ENCODE measurements around the gene HNMT. TPM values are rescaled to one million over a fixed set of nuclear protein-coding genes. Genes with fewer than 3 reads are reported as not detected.

HNMT gene
- total RNA-seq, 1 donor from 2014 or later, result 37.8 TPM

GRCh38 chr2:137997733-137998132 is 33.5 kb downstream of the HNMT start:
- intact Hi-C loops (cut with DNase I), result no loop called here
- no peak for DNase-seq (ENCODE audit: low spot score)
- no peak for ATAC-seq

- ATAC-seq (no peak), DNase-seq (ENCODE audit: low spot score) (no peak)
- intact Hi-C loops (cut with DNase I), result no loop called here
Observed at GRCh38 chr2:137998503-137998902, 34.2 kb downstream of the HNMT start.

- intact Hi-C loops (cut with DNase I), result no loop called here
- DNase-seq (ENCODE audit: low spot score), result no peak
- ATAC-seq, result no peak
Observed at GRCh38 chr2:137999273-137999672, 35.0 kb downstream of the HNMT start.

GRCh38 chr2:138000009-138000408 is 35.7 kb downstream of the HNMT start:
- intact Hi-C loops (cut with DNase I), result no loop called here
- no peak for ATAC-seq
- no peak for DNase-seq (ENCODE audit: low spot score)

- intact Hi-C loops (cut with DNase I), result no loop called here
- DNase-seq (ENCODE audit: low spot score), result no peak
- no peak for ATAC-seq
Observed at GRCh38 chr2:138000796-138001195, 36.5 kb downstream of the HNMT start.

DNA sequence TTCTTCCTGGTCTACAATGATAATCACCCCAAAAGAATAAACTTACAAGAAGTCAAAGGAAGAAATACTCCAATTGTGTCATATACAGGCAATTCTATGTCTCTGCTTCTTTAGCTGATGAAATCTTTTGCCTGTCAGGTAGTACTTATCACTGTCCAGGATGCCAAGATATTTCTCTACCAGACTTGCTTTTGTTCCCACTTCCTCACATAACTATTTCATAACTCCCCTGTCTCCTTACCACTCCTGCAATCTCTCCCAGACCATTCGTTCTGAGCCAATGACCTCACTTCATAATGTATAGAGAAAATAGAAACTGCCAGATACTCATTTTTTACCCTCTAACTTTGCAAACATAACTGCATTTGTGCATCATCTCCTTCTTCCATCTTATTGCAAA is 39.1 kb downstream of the HNMT start:
- intact Hi-C loops (cut with DNase I), result no loop called here
- no peak for DNase-seq (ENCODE audit: low spot score)
- no peak for ATAC-seq

GRCh38 chr2:138007431-138007830 is 43.2 kb downstream of the HNMT start:
- ATAC-seq (no peak), DNase-seq (ENCODE audit: low spot score) (no peak)
- intact Hi-C loops (cut with DNase I), result no loop called here

DNA sequence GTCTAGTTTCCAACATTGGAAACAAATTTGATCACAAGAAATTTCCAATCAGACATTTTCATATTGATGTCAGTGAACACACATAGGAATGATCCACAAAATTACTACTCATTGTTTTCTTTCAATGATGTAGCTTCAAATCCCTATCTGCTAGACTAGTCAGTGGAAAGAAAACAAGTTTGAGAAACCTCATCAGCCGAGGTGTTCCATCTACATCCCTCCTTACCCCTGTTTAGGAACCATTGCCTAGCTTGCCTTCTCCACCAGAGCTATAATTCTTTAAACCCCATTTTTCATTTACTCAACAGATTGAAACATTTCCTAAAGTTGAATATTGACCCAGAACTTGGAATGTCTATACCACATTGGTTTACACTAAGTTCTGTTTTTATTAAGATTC is 45.3 kb downstream of the HNMT start:
- ATAC-seq (no peak), DNase-seq (ENCODE audit: low spot score) (no peak)
- intact Hi-C loops (cut with DNase I), result no loop called here

- no peak for ATAC-seq
- no peak for DNase-seq (ENCODE audit: low spot score)
- intact Hi-C loops (cut with DNase I), result no loop called here
Observed at GRCh38 chr2:138010890-138011289, 46.6 kb downstream of the HNMT start.

DNA sequence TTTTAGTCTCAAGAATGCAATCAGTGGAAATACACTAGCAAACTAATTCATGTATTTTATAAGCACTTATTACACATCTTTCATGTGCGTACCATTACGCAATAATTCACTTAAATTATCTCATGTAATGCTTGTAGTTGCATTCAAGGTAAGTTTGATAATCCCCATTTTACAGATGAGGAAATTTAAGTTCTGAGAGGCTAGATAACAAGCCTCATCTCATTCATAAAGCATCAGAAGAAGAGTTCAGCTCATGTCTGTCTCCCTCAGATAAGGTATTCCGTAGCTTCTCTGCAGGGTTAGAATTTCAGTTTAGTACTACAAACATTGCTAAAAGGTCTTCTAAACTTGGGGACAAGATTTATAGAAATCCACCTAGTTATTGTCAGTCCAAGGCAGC is 47.8 kb downstream of the HNMT start:
- no peak for ATAC-seq
- intact Hi-C loops (cut with DNase I), result no loop called here
- DNase-seq (ENCODE audit: low spot score), result no peak

- ATAC-seq, result no peak
- intact Hi-C loops (cut with DNase I), result no loop called here
- no peak for DNase-seq (ENCODE audit: low spot score)
Observed at GRCh38 chr2:138012968-138013367, 48.7 kb downstream of the HNMT start.

DNA sequence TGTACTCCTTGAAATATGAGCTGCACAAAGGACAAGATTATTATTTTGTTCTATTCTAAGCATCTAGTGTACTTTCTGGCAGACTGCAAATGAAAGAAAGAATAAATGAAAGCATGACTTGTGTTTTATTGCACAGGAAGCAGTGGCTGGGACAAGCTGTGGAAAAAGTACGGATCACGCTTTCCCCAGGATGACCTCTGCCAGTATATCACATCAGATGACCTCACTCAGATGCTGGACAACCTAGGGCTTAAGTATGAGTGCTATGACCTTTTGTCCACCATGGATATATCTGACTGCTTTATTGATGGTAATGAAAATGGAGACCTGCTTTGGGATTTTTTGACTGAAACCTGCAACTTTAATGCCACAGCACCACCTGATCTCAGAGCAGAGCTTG is 49.4 kb downstream of the HNMT start:
- ATAC-seq (no peak), DNase-seq (ENCODE audit: low spot score) (no peak)
- intact Hi-C loops (cut with DNase I), result no loop called here

DNA sequence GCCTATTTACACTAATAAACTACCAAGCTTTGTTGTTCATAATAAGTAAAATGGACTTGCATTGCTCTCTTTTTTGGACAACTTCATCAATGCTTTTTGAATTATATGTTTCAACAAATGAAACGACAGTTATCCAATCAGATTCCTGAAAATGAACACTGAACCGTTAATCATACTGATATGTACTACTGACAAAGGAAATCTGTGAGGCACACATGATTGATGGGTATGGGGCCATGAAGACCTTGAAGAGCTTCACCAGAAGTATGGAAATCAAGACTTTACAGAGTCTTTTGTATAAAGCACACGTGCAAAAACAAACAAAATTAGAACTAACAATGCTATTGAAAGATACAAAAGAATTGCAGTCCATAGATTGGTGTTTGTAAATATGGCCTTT is 51.2 kb downstream of the HNMT start:
- intact Hi-C loops (cut with DNase I), result no loop called here
- no peak for ATAC-seq
- no peak for DNase-seq (ENCODE audit: low spot score)

- no peak for DNase-seq (ENCODE audit: low spot score)
- intact Hi-C loops (cut with DNase I), result no loop called here
- ATAC-seq, result no peak
Observed at GRCh38 chr2:138016351-138017087, 52.2 kb downstream of the HNMT start.

DNA sequence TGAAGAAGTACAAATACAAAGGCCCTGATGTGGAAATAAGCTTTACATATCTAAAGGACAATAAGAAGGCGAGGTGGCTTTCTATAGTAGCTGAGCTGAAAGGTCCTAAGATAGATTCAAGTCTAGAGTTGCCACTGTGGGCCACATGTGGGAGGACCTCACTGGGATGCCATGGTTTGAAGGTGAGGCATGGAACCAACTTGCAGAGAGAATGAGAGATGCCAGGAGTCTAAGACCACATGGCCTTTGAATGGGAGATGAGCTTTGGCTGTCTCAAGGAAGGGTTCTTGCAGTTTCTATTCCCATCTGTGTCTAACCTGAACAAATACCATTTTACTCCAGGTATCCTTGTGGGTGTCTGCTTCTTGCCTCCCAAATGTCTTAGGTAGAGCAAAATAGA is 53.6 kb downstream of the HNMT start:
- intact Hi-C loops (cut with DNase I), result no loop called here
- ATAC-seq, result no peak
- DNase-seq (ENCODE audit: low spot score), result no peak

- no peak for DNase-seq (ENCODE audit: low spot score)
- intact Hi-C loops (cut with DNase I), result no loop called here
- no peak for ATAC-seq
Observed at GRCh38 chr2:138018866-138019688, 54.8 kb downstream of the HNMT start.

DNA sequence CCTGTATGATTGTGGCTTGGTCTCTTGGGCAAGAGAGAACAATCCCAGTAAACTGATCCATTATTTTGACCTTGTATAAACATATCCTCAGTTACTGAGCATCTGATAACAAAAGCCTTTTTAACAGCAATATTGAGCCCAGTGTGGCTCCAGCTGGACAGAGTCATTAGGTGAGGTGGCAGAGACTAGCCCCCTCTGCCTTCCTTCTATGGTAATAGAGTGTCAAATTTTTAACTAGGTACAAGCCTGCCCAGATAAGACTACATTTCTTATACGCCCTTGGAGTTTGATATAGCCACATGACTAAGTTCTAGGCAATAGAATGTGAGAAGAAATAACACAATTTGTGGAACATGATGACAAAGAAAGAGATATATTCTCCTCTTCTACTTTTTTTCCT is 56.2 kb downstream of the HNMT start:
- ATAC-seq (no peak), DNase-seq (ENCODE audit: low spot score) (no peak)
- intact Hi-C loops (cut with DNase I), result no loop called here

GRCh38 chr2:138021154-138021553 is 56.9 kb downstream of the HNMT start:
- no peak for DNase-seq (ENCODE audit: low spot score)
- intact Hi-C loops (cut with DNase I), result no loop called here
- ATAC-seq, result no peak

DNA sequence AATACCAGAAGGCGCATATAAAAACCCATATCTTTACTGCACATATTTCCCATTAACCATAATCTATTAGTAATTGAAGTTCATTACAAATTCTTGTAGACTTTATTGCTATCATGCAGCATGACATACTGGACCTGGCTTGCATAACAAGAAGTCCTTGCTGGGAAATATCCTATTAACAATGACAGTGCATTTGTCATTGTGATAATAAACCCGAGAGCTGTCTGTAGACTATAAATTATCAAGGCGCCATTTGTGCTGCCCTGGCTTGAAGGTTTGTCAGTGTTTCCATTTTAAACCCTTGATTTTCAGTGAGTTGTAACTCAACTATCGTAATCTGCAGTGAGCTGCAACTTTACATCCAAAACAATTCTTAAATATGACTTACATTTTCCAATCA is 59.0 kb downstream of the HNMT start:
- intact Hi-C loops (cut with DNase I), result no loop called here
- DNase-seq (ENCODE audit: low spot score), result no peak
- ATAC-seq, result no peak

- no peak for DNase-seq (ENCODE audit: low spot score)
- ATAC-seq, result no peak
- intact Hi-C loops (cut with DNase I), result no loop called here
Observed at GRCh38 chr2:138023976-138024375, 59.7 kb downstream of the HNMT start.

Data from sciatic nerve (tissue), 2 donors.